ENCODE measurements around the gene TRAK1.

Gene TRAK1

GRCh38 chr3:42127226-42127625 lies 36.1 kb downstream of the TRAK1 start:
- DNase-seq = no peak

GRCh38 chr3:42128526-42128925 lies 37.4 kb downstream of the TRAK1 start:
- DNase-seq = no peak

- no peak for DNase-seq
Measured at GRCh38 chr3:42129014-42129953, 38.1 kb downstream of the TRAK1 start.

- no peak for DNase-seq
Measured at GRCh38 chr3:42130007-42130328, 38.8 kb downstream of the TRAK1 start.

- no peak for DNase-seq
Measured at GRCh38 chr3:42130329-42131070, 39.3 kb downstream of the TRAK1 start.

GRCh38 chr3:42133500-42134298 lies 42.5 kb downstream of the TRAK1 start:
- no peak for DNase-seq

GRCh38 chr3:42134867-42135464 lies 43.8 kb downstream of the TRAK1 start:
- no peak for DNase-seq

GRCh38 chr3:42139621-42140453 lies 48.7 kb downstream of the TRAK1 start:
- DNase-seq = no peak

GRCh38 chr3:42140665-42141203 lies 49.6 kb downstream of the TRAK1 start:
- DNase-seq = no peak

- no peak for DNase-seq
Measured at GRCh38 chr3:42143440-42143839, 52.3 kb downstream of the TRAK1 start.

GRCh38 chr3:42144209-42144608 lies 53.1 kb downstream of the TRAK1 start:
- no peak for DNase-seq

GRCh38 chr3:42148086-42148848 lies 57.1 kb downstream of the TRAK1 start:
- DNase-seq = no peak

- no peak for DNase-seq
Measured at GRCh38 chr3:42148982-42149432, 57.9 kb downstream of the TRAK1 start.

GRCh38 chr3:42149532-42149931 lies 58.4 kb downstream of the TRAK1 start:
- DNase-seq = no peak

GRCh38 chr3:42149975-42150374 lies 58.8 kb downstream of the TRAK1 start:
- no peak for DNase-seq

GRCh38 chr3:42151596-42152168 lies 60.5 kb downstream of the TRAK1 start:
- no peak for DNase-seq

GRCh38 chr3:42152193-42152592 lies 61.0 kb downstream of the TRAK1 start:
- DNase-seq = no peak

- DNase-seq = no peak
Measured at GRCh38 chr3:42153039-42153438, 61.9 kb downstream of the TRAK1 start.

GRCh38 chr3:42157540-42158538 lies 66.7 kb downstream of the TRAK1 start:
- DNase-seq = no peak

Measured in NCI-H1436 (cell line).